Skeletal muscle cell (primary cell): ENCODE measurements around the gene SLC25A20.
"Not testable (repeated sequence)": the region's sequence is repeated elsewhere in the genome, so short reads cannot be mapped to it uniquely, and the experiment has no call there.

Experiments
- DNase-seq: peaks from one replicate; pipeline ENCODE4 v3.0.0-alpha.2; 2010; ENCODE audit warnings: low read depth
- H3K4me3 ChIP-seq: 2 replicates; pipeline ENCODE4 v1.5.1; 2011; ENCODE audit warnings: low read depth, mild to moderate bottlenecking, control low read depth, low read length, moderate library complexity

Gene SLC25A20

GRCh38 chr3:48848816-48849515, 49.7 kb downstream of the SLC25A20 start:
- no peak for DNase-seq
- no peak overlapping the region for H3K4me3 ChIP-seq

GRCh38 chr3:48847504-48848423, 50.9 kb downstream of the SLC25A20 start, which contains the start of gene PRKAR2A:
TSS of gene PRKAR2A (minus strand) at chr3:48847874. CDS start at chr3:48847596, 278 bp downstream.
- DNase-seq, result peak; percentile 57
- peak within 1 kb of the TSS; percentile 84 for H3K4me3 ChIP-seq

- H3K4me3 ChIP-seq, result peak overlapping the region; percentile 84
- DNase-seq, result peak; percentile 35
Measured at GRCh38 chr3:48847053-48847503, 51.6 kb downstream of the SLC25A20 start.

GRCh38 chr3:48845170-48845569, 53.5 kb downstream of the SLC25A20 start:
- no peak overlapping the region for H3K4me3 ChIP-seq

GRCh38 chr3:48837163-48837562, 61.5 kb downstream of the SLC25A20 start:
- no peak overlapping the region for H3K4me3 ChIP-seq
- DNase-seq, result no peak

More at GRCh38 chr3:48845170-48845569, 53.5 kb downstream of the SLC25A20 start:
- DNase-seq, result no peak

GRCh38 chr3:48835650-48836366, 62.9 kb downstream of the SLC25A20 start:
- H3K4me3 ChIP-seq, result no peak overlapping the region
- no peak for DNase-seq

GRCh38 chr3:48832684-48833083, 66.0 kb downstream of the SLC25A20 start:
- H3K4me3 ChIP-seq, result no peak overlapping the region
- no peak for DNase-seq

- H3K4me3 ChIP-seq, result no peak overlapping the region
- no peak for DNase-seq
Measured at GRCh38 chr3:48830715-48831114, 68.0 kb downstream of the SLC25A20 start.

- H3K4me3 ChIP-seq, DNase-seq: not testable (repeated sequence)
Measured at GRCh38 chr3:48829525-48829924, 69.2 kb downstream of the SLC25A20 start.

GRCh38 chr3:48827874-48828273, 70.8 kb downstream of the SLC25A20 start:
- DNase-seq, result not testable (repeated sequence)

GRCh38 chr3:48826451-48826850, 72.2 kb downstream of the SLC25A20 start:
- DNase-seq, result peak; percentile 90

More at GRCh38 chr3:48827874-48828273, 70.8 kb downstream of the SLC25A20 start:
- H3K4me3 ChIP-seq, result not testable (repeated sequence)

GRCh38 chr3:48820612-48821324, 77.9 kb downstream of the SLC25A20 start:
- peak; percentile 19 for DNase-seq
- H3K4me3 ChIP-seq, result no peak overlapping the region

More at GRCh38 chr3:48826451-48826850, 72.2 kb downstream of the SLC25A20 start:
- no peak overlapping the region for H3K4me3 ChIP-seq

- no peak for DNase-seq
Measured at GRCh38 chr3:48819234-48820221, 79.2 kb downstream of the SLC25A20 start.

GRCh38 chr3:48811524-48811923, 87.2 kb downstream of the SLC25A20 start:
- no peak for DNase-seq
- no peak overlapping the region for H3K4me3 ChIP-seq

More at GRCh38 chr3:48819234-48820221, 79.2 kb downstream of the SLC25A20 start:
- no peak overlapping the region for H3K4me3 ChIP-seq
